ENCODE data around the gene FAM72D.
"Not testable (repeated sequence)": the region's sequence is repeated elsewhere in the genome, so short reads cannot be mapped to it uniquely, and the experiment has no call there.

The FAM72D gene

GRCh38 chr1:145095284-145096057, at the start of gene FAM72D, which contains the start of gene SRGAP2B:
Gene FAM72D (plus strand): TSS chr1:145095974. CDS start chr1:145096848, 874 bp downstream.
Gene SRGAP2B (minus strand): TSS chr1:145095328. CDS start chr1:145092901, 2,427 bp downstream.
- DNase-seq (ENCODE audit: low read depth in 3 of 3), result not testable (repeated sequence)

DNA sequence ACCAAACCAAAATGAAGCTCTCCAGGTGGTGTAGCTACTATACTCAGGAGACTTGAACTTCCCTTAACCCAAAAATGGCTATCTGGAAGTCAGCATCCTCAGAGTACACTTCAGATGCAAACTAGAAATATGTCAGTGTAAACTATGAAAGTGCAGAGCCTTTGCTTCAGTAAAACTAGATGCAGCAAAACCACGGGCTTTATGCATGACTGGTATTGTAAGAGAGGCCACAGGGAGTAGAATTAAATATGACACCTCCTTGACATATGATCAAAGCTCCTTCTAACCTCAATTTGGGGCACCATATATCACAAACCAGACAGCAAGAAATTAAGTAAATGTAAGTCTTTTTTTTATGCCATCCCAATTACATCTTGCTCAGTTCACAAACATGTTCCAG, 48.2 kb upstream of the FAM72D start:
- DNase-seq (ENCODE audit: low read depth in 3 of 3), result not testable (repeated sequence)

GRCh38 chr1:145048181-145048856, 47.5 kb upstream of the FAM72D start:
- DNase-seq (ENCODE audit: low read depth in 3 of 3), result not testable (repeated sequence)

GRCh38 chr1:145052019-145052776, 43.6 kb upstream of the FAM72D start:
- not testable (repeated sequence) for DNase-seq (ENCODE audit: low read depth in 3 of 3)

DNA sequence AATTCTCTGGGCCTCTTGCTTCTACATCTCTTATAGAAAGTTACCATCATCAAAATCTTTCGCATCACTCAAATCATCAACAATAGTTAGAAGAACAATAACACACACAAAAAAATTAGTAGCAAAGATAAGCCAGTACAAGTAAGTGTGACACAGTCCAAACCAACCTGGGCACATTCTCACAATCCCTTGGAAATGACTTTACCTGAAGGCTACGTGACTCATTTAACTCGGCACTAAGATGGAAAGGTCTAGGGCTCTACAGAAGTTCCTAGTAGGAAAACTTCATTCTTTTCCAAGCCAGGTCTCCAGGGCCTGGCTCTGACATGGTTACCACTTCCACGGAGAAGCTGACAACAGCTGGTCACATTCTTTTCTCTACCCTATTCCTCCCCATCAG, 42.3 kb upstream of the FAM72D start:
- DNase-seq (ENCODE audit: low read depth in 3 of 3), result not testable (repeated sequence)

DNA sequence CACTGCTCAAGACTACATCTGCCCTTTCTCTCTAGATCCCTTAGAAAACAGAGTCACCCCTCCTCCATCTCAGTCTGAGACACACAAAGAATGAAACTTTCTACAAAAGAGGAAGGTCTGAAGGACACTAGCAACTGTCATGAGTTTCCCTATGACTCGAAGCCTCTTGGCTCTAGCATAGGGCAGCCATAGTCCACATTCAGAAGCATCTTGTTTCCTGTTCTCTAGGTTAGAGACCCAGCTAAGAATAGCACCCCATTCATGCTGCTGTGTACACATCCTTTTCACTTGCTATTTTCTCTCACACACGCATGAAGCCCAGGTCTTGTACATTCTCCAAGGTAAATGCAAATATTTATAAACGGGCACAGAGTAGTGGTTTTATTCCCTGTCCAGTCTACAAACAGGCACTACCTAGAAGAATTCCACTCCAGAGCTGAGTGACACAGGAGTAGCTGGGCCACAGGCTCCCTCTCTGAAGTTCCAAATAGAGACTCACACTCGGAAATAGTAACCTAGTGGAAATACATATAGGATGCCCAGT, 40.5 kb upstream of the FAM72D start:
- DNase-seq (ENCODE audit: low read depth in 3 of 3), result not testable (repeated sequence)

- DNase-seq (ENCODE audit: low read depth in 3 of 3), result not testable (repeated sequence)
These were observed 37.6 kb upstream of the FAM72D start for GRCh38 chr1:145058184-145058583.

DNA sequence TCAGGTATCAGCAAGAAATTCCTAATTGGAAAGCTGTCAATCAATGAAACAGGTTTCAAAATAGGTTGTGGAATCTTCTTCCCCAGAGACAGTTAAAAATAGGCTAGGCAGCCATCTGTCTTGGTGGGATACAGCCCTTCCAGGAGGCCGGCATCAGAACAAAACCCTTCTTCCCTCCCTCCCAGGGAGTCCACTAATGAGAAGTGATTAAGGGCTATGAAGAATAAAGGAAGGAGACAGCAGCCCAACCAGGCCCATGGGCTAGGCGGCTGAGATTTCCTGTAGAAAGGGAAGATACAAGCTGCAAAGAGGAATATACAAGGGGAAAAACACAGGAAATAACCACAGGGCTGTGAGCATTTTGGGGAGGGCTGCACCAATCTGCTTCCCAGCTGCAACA, 32.5 kb upstream of the FAM72D start:
- not testable (repeated sequence) for DNase-seq (ENCODE audit: low read depth in 3 of 3)

- DNase-seq (ENCODE audit: low read depth in 3 of 3), result not testable (repeated sequence)
These were observed 31.7 kb upstream of the FAM72D start for GRCh38 chr1:145063941-145064648.

- DNase-seq (ENCODE audit: low read depth in 3 of 3), result not testable (repeated sequence)
These were observed 30.5 kb upstream of the FAM72D start for GRCh38 chr1:145065194-145065826.

DNA sequence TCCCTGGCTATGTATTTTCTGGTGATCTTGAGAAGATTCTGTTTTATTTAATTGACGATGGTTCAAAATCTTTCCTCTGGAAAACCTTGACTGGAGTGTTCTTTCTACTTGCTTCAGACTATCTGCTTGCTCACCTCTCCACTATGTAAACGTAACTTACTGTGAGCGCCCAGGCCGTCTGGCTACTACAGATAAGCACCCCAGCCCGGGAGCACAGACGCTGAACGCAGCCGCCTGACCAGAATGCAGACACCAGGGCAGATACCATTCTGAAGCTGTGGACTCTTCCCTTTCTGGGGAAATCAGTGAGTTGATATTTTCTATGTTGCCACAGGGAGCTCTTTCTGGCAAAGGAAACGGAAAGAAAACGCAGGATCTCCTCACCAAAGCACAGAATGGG, 29.3 kb upstream of the FAM72D start:
- DNase-seq (ENCODE audit: low read depth in 3 of 3), result not testable (repeated sequence)

GRCh38 chr1:145071569-145071968, 24.2 kb upstream of the FAM72D start:
- not testable (repeated sequence) for DNase-seq (ENCODE audit: low read depth in 3 of 3)

DNA sequence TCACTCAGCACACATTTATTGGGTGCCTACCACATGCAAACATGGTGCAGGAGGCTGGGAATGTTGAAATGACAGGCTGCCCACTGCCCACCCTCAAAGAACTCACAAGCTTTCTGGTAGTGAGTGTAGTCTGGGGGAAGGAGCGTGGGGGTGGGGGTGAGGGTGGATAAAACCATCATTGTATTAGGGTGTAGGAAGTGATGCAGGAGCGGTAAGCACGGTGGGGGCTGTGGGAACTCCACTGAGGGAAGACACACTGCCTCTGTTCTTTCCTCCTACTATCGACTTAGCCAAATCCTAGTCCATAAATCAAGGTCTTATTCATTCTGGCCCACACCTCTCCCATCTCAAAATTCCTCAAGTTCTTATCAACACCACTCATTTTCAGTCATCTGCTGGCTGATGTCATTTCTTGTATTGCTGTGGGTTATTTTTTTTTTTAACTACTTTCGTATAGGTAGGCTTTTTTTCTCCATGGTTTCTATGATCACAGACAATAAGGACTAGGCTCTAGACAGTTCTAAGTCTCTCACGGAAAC, 21.7 kb upstream of the FAM72D start:
- DNase-seq (ENCODE audit: low read depth in 3 of 3), result not testable (repeated sequence)

- DNase-seq (ENCODE audit: low read depth in 3 of 3), result not testable (repeated sequence)
These were observed 18.9 kb upstream of the FAM72D start for GRCh38 chr1:145076877-145077276.

GRCh38 chr1:145077872-145078786, 17.6 kb upstream of the FAM72D start:
- DNase-seq (ENCODE audit: low read depth in 3 of 3), result not testable (repeated sequence)

GRCh38 chr1:145078787-145079370, 16.9 kb upstream of the FAM72D start:
- DNase-seq (ENCODE audit: low read depth in 3 of 3), result not testable (repeated sequence)

GRCh38 chr1:145079737-145080136, 16.0 kb upstream of the FAM72D start:
- DNase-seq (ENCODE audit: low read depth in 3 of 3), result not testable (repeated sequence)

DNA sequence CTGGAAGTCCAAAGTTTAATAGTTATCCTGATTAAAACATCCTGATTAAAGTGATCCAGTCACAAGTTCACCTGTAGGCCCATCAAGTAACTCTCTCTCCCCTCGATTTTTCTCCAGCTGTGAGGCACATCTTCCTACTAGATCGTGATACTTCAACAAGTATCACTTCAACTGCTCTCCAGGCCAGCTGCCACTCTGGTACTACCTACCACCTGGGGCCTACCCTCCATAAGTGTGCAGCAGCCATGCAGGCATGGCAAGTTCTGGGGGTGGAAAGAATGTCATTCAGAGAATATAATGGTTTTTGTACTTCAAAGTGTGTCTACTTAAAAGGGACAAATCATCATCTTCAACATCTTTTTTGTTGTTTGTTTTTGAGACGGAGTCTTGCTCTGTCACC, 15.6 kb upstream of the FAM72D start:
- DNase-seq (ENCODE audit: low read depth in 3 of 3), result not testable (repeated sequence)
